SK-N-MC (cell line): ENCODE data around the gene PARG.
"Not testable (repeated sequence)": the region's sequence is repeated elsewhere in the genome, so short reads cannot be mapped to it uniquely, and the experiment has no call there.

ENCODE experiments used
- DNase-seq: peaks from one replicate; pipeline ENCODE4 v3.0.0-alpha.2; 2011; ENCODE audit warnings: low read depth, low spot score
- H3K27ac ChIP-seq: fragments of 200-600 bp; sonication (generic); 2 replicates; pipeline ENCODE4 v1.5.1; 2016; ENCODE audit warnings: mixed run types
- H3K36me3 ChIP-seq: fragments of 200-600 bp; sonication (generic); 2 replicates; pipeline ENCODE4 v1.6.1; 2017; ENCODE audit warnings: antibody characterized with exemption, low read length, mixed read lengths; ENCODE audit not compliant: insufficient read depth
- H3K4me3 ChIP-seq: fragments of 200-600 bp; sonication (generic); 2 replicates; pipeline ENCODE4 v1.5.1; 2016
- H3K9ac ChIP-seq: fragments of 200-600 bp; sonication (generic); 2 replicates; pipeline ENCODE4 v1.8.0; 2017; ENCODE audit warnings: mixed run types, mixed read lengths; ENCODE audit not compliant: insufficient read length
- H3K9me3 ChIP-seq: fragments of 200-600 bp; sonication (generic); 2 replicates; pipeline ENCODE4 v1.6.1; 2017; ENCODE audit warnings: low read depth, mild to moderate bottlenecking, antibody characterized with exemption, low read length, moderate library complexity, mixed read lengths
- EZH2 ChIP-seq: fragments of 200-600 bp; sonication (generic); IDR thresholded peaks from one replicate; pipeline ENCODE4 v1.6.1; 2017; ENCODE audit warnings: antibody characterized with exemption
- FOXP2 ChIP-seq: optimal IDR thresholded peaks from 2 replicates; pipeline ENCODE3; 2011; ENCODE audit warnings: mild to moderate bottlenecking, moderate library complexity; ENCODE audit not compliant: insufficient read depth; ENCODE audit errors: extremely low read length, control extremely low read depth
- POLR2AphosphoS5 ChIP-seq: IDR thresholded peaks from 2 replicates; pipeline ENCODE4 v1.6.1; 2012; ENCODE audit warnings: mild to moderate bottlenecking, low read depth, low read length, borderline replicate concordance

PARG gene

DNA sequence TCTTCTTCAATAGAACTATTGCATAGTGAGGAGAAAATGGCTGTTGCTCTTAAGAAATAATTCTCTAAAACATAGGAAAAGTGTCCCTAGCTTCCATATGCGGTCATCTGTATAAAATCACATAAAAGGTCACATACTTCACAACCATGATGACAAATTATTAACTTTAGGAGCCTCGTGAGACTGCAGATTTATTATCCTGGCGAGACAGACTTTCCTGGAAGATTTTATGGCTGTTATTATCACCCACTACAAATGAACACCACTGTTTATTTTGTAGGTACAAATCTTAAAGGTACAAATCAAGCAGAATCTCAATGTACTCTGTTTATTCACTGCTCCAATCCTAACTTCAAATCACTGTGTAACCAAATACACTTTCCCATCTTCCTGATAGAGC lies 70.4 kb downstream of the PARG start:
- not testable (repeated sequence) for H3K4me3 ChIP-seq, H3K27ac ChIP-seq, H3K9me3 ChIP-seq, H3K9ac ChIP-seq, H3K36me3 ChIP-seq, DNase-seq

DNA sequence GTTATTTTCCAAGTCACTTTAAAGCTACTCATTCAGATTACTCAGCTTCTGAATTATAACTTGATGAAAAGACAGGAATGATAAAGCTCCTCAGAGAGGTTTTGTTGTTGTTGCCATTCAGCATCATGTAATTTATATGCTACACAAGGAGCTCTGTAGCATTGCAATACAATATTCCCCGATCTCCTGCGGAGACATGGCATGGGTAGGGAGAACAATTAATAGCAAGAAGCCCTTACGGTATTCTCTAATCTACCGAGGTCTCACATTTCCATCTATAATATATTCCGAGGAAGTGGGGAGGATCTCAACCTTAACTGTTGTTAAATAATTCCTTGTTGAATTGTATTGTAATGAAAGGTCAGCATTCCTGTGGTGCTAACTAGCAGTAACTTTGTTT lies 81.9 kb downstream of the PARG start:
- DNase-seq, H3K9me3 ChIP-seq, H3K27ac ChIP-seq, H3K36me3 ChIP-seq, H3K9ac ChIP-seq, H3K4me3 ChIP-seq: not testable (repeated sequence)

DNA sequence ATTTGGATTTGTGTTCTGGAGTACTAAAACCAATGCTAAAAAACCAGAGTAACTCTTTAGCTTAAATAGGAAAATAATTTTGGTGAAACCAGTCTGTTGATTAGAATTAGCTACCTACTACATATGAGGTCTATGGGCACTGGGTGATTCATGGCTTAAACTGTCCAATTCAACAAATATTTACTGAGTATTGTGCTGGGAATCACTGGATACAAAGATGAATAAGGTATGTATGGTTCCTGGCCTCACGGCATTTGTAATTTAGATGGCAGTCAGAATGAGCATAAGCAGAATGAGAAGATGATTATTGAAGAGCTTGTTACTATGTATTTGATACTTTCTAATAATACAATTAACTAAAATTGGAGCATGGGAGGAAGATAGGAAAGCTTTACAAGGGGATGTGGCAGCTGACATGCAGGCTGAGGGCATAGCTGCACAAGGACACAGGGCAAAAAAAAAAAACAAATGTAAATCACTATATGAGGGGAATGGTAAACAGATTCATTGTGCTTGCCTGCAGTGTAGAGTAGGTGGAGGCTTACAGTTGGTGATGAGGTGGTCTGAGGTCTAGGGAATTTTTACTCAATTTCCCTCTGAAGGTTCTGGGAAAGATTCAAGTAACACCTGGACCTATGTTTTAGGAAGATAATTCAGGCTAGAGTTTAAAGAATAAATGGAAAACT lies 83.0 kb downstream of the PARG start:
- not testable (repeated sequence) for H3K4me3 ChIP-seq, H3K27ac ChIP-seq, H3K9ac ChIP-seq, H3K9me3 ChIP-seq, H3K36me3 ChIP-seq, DNase-seq

DNA sequence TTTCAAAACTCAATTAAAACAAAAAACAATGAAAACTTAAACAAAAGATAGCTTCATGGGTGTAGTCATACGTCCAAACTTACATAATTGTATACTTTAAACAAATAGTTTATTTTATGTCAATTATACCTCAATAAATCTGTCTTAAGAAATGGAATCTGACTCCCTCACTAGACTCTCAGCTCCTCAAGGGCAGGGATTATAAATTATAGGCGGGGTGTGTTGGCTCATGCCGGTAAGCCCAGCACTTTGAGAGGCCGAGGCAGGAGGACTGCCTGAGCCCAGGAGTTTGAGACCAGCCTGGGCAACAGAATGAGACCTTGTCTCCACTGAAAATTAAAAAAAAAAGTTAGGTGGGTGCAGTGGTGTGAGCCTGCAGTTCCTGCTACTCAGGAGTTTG lies 92.3 kb downstream of the PARG start:
- H3K9ac ChIP-seq, H3K4me3 ChIP-seq, H3K27ac ChIP-seq, H3K9me3 ChIP-seq, H3K36me3 ChIP-seq, DNase-seq: not testable (repeated sequence)

DNA sequence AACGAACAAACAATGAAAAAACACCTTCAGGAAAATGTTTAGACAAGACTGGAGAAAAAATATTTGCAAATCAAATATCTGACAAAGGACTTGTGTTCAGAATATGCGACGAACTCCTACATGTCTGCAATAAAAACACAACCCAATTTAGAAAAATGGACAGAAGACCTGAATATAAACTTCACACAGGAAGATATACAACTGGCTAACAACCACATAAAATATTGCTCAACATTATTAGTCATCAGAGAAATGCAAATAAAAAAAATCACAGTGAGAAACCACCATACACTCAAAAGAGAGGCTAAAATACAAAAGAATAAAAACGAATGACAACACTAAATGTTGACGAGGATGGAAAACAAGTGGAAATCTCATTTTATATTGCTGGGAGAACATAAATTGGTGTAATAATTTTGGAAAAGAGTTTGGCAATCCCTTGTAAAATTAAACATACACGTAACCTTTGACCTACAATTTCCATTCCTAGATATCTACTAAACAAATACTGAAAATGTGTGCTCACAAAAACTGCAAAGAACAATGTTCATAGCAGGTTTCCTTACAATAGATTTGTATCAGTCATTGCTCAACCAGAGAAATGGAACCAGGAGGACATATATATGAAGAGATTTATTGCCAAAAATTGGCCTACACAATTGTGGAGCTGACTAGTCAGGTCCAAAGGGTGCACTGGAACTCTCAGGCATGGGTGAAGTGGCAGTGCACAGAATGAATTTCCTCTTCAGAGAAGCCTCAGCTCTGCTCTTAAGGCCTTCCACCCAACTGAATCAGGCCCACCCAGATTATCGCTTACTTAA lies 96.8 kb downstream of the PARG start:
- no peak for TF ChIP-seq FOXP2
- TF ChIP-seq POLR2AphosphoS5, result no peak
- TF ChIP-seq EZH2, result no peak
- no peak for DNase-seq

DNA sequence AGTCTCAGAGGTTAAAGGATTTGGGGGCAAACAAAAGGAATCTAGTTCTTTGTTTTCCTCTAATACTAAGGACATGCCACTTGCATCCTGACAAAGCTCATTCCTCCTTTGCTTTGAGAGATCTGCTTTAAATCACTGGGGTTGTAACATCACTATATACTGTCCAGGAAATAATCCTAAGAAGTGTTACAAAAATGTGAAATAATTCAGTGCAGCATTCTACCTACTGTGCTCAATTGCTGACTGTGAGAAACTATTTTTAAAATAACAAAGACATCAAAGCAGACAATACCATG lies 99.5 kb downstream of the PARG start:
- not testable (repeated sequence) for H3K27ac ChIP-seq, H3K9me3 ChIP-seq, H3K9ac ChIP-seq, H3K4me3 ChIP-seq, DNase-seq, H3K36me3 ChIP-seq

More for the DNA sequence above, 96.8 kb downstream of the PARG start:
- no peaks in the 10 kb centered on the region for H3K9me3 ChIP-seq
- H3K36me3 ChIP-seq, result peaks cover 7% of the 10 kb centered on the region; the same call in 1 of the 2 replicates
- no peak overlapping the region for H3K27ac ChIP-seq
- no peak overlapping the region for H3K4me3 ChIP-seq
- H3K9ac ChIP-seq, result no peak overlapping the region

DNA sequence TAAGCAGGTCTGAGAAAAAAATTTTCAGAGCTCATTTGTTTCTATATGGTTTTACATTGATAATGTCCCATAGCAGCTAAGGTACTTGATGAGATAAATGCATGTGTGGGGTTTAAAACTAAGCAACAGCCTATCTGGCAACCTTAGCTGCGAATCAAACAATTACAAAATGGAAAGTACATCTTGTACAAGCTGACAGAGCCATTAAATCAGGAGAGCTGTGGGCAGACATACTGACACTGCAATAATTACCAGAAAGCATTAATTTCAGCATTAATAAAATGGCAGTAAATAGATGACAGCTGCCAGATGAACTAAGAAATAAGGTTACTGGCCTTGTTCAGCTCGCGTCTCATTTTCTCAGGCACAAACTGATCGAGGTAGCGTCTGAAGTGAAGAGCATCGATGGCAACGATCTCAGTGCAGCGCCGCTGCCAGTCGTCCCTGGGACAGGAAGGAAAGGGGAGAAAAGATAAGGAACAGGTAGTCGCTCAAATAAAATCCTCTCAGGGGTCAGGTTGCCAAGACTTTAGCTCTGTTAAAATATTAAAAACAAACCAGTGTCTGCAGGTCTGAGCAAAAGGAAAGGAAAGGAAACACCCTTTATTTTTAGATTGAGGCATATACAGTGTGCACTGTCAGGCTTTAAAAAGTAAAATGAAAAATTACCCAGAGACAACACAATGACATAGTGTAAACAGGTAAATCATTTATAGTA lies 100.1 kb downstream of the PARG start:
- Histone ChIP-seq H3K4me3 (no peak overlapping the region), H3K27ac (no peak overlapping the region), H3K9ac (no peak overlapping the region), H3K36me3 (peaks cover 7% of the 10 kb centered on the region; the same call in 1 of the 2 replicates), H3K9me3 (no peaks in the 10 kb centered on the region)
- no peak for TF ChIP-seq POLR2AphosphoS5
- no peak for TF ChIP-seq EZH2
- no peak for TF ChIP-seq FOXP2
- no peak for DNase-seq

DNA sequence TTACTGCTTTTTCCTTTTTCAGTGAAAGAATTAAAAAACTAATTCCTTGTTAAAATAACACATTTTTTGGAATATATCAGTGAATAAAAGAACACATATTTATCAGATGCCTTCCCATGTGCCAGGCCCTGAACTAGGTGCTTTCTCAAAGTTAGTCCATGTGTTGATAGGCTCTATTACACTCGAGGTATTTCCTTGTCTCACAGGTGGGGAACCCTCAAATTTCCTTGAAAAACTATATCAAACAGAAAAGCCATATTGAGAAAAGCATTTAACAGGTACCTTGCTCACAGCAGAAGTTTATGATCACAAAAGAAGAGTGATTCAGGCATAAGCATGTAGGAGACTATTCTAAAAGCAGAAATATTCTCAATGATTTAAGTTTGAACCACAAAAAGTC lies 104.1 kb downstream of the PARG start:
- Histone ChIP-seq H3K27ac (peak overlapping the region; percentile 60; the same call in 1 of the 2 replicates), H3K36me3 (no peaks in the 10 kb centered on the region; the same call in 1 of the 2 replicates), H3K9me3 (no peaks in the 10 kb centered on the region), H3K9ac (no peak overlapping the region), H3K4me3 (no peak overlapping the region)
- no peak for DNase-seq
- TF ChIP-seq POLR2AphosphoS5, result no peak
- no peak for TF ChIP-seq FOXP2
- no peak for TF ChIP-seq EZH2

DNA sequence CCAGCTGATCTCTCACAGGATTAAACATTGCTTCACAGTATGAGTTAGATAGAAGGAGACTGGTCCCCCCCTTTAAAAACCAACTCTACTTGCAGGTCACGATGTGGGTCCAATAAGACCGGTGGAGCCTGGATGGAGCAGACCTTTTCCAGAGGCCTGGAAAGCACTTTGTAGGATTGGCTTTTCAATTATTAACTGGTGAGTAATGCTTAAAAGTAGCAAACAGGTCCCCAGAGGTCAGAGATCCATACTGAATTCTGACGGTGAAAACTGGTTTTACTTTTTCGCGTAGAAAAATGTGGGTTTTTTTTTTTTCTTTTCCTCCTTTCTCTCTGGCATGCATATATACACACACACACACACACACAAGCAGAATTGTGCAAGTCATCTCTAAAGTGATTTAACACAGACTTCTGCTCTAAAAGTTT lies 104.8 kb downstream of the PARG start:
- Histone ChIP-seq H3K9ac (no peak overlapping the region), H3K9me3 (no peaks in the 10 kb centered on the region), H3K4me3 (no peak overlapping the region), H3K27ac (peak overlapping the region; percentile 60; the same call in 1 of the 2 replicates), H3K36me3 (no peaks in the 10 kb centered on the region; the same call in 1 of the 2 replicates)
- TF ChIP-seq POLR2AphosphoS5, result no peak
- no peak for TF ChIP-seq FOXP2
- no peak for TF ChIP-seq EZH2
- no peak for DNase-seq
